Measurements from ENCODE around the gene ZNF358.

ZNF358 gene

GRCh38 chr19:7522072-7522922 lies 6.4 kb downstream of the ZNF358 start, which contains the start of gene MCOLN1:
TSS of gene MCOLN1 (plus strand) at chr19:7522624. CDS start at chr19:7522751, 127 bp downstream.
- H3K9me2 ChIP-seq (ENCODE audit: low read depth, low read length): no peaks in the 10 kb centered on the region
- no peak within 1 kb of the TSS for H3K27ac ChIP-seq (ENCODE audit: low read depth, low read length, poor library complexity, severe bottlenecking)
- H4K20me1 ChIP-seq (ENCODE audit: insufficient read depth, low read length): no peaks in the 10 kb centered on the region
- no peak for TF ChIP-seq EZH2 (IDR thresholded peaks at IDR 0.05; ENCODE audit: borderline replicate concordance, low read length)
- no peak for TF ChIP-seq CTCF (IDR thresholded peaks at IDR 0.05; ENCODE audit: low read length)
- peaks cover 15% of the 10 kb centered on the region for H3K4me1 ChIP-seq (ENCODE audit: insufficient read depth, low read length, severe bottlenecking)
- H3F3A ChIP-seq (ENCODE audit: insufficient read depth, low read length): no peaks in the 10 kb centered on the region
- peak within 1 kb of the TSS; percentile 68 for H3K9ac ChIP-seq (ENCODE audit: low read length)
- H3K4me3 ChIP-seq (ENCODE audit: low read depth, low read length, poor library complexity, severe bottlenecking): peak within 1 kb of the TSS; percentile 74
- H3K36me3 ChIP-seq (ENCODE audit: insufficient read depth, low read length): no peaks in the 10 kb centered on the region
- no peaks in the 10 kb centered on the region for H3K27me3 ChIP-seq (ENCODE audit: insufficient read depth, low read length)
- H3K4me2 ChIP-seq (ENCODE audit: low read length): peak within 1 kb of the TSS; percentile 82
- H2AFZ ChIP-seq (ENCODE audit: low read length): 0 out of 2 replicates have a peak within 1 kb of the TSS, but pooled peaks have one; percentile 19
- H3K9me3 ChIP-seq (ENCODE audit: low read length): no peaks in the 10 kb centered on the region
- no peaks in the 10 kb centered on the region for H3K79me2 ChIP-seq (ENCODE audit: insufficient read depth, low read length)

GRCh38 chr19:7522923-7523667 lies 7.2 kb downstream of the ZNF358 start:
- no peak overlapping the region for H3K27ac ChIP-seq (ENCODE audit: low read depth, low read length, poor library complexity, severe bottlenecking)
- no peaks in the 10 kb centered on the region for H3F3A ChIP-seq (ENCODE audit: insufficient read depth, low read length)
- no peak for TF ChIP-seq EZH2 (IDR thresholded peaks at IDR 0.05; ENCODE audit: borderline replicate concordance, low read length)
- no peak for TF ChIP-seq CTCF (IDR thresholded peaks at IDR 0.05; ENCODE audit: low read length)
- no peaks in the 10 kb centered on the region for H3K9me3 ChIP-seq (ENCODE audit: low read length)
- H3K9ac ChIP-seq (ENCODE audit: low read length): peak overlapping the region; percentile 68
- no peaks in the 10 kb centered on the region for H4K20me1 ChIP-seq (ENCODE audit: insufficient read depth, low read length)
- H3K27me3 ChIP-seq (ENCODE audit: insufficient read depth, low read length): no peaks in the 10 kb centered on the region
- peak overlapping the region; percentile 82 for H3K4me2 ChIP-seq (ENCODE audit: low read length)
- no peaks in the 10 kb centered on the region for H3K36me3 ChIP-seq (ENCODE audit: insufficient read depth, low read length)
- H2AFZ ChIP-seq (ENCODE audit: low read length): no peak overlapping the region
- H3K79me2 ChIP-seq (ENCODE audit: insufficient read depth, low read length): no peaks in the 10 kb centered on the region
- peak overlapping the region; percentile 74 for H3K4me3 ChIP-seq (ENCODE audit: low read depth, low read length, poor library complexity, severe bottlenecking)
- H3K9me2 ChIP-seq (ENCODE audit: low read depth, low read length): no peaks in the 10 kb centered on the region
- peaks cover 15% of the 10 kb centered on the region for H3K4me1 ChIP-seq (ENCODE audit: insufficient read depth, low read length, severe bottlenecking)

GRCh38 chr19:7524523-7524922 lies 8.6 kb downstream of the ZNF358 start:
- TF ChIP-seq EZH2 (IDR thresholded peaks at IDR 0.05; ENCODE audit: borderline replicate concordance, low read length) (no peak), CTCF (IDR thresholded peaks at IDR 0.05; ENCODE audit: low read length) (no peak)
- H3K4me3 ChIP-seq (ENCODE audit: low read depth, low read length, poor library complexity, severe bottlenecking): no peak overlapping the region

More at GRCh38 chr19:7524523-7524922, 8.6 kb downstream of the ZNF358 start:
- no peak overlapping the region for H3K4me2 ChIP-seq (ENCODE audit: low read length)
- no peaks in the 10 kb centered on the region for H3F3A ChIP-seq (ENCODE audit: insufficient read depth, low read length)
- no peaks in the 10 kb centered on the region for H4K20me1 ChIP-seq (ENCODE audit: insufficient read depth, low read length)
- H3K27ac ChIP-seq (ENCODE audit: low read depth, low read length, poor library complexity, severe bottlenecking): no peak overlapping the region
- H3K9me3 ChIP-seq (ENCODE audit: low read length): no peaks in the 10 kb centered on the region
- no peaks in the 10 kb centered on the region for H3K36me3 ChIP-seq (ENCODE audit: insufficient read depth, low read length)
- H2AFZ ChIP-seq (ENCODE audit: low read length): no peak overlapping the region
- no peaks in the 10 kb centered on the region for H3K79me2 ChIP-seq (ENCODE audit: insufficient read depth, low read length)
- H3K9me2 ChIP-seq (ENCODE audit: low read depth, low read length): no peaks in the 10 kb centered on the region
- no peak overlapping the region for H3K9ac ChIP-seq (ENCODE audit: low read length)
- H3K27me3 ChIP-seq (ENCODE audit: insufficient read depth, low read length): no peaks in the 10 kb centered on the region
- peaks cover 15% of the 10 kb centered on the region for H3K4me1 ChIP-seq (ENCODE audit: insufficient read depth, low read length, severe bottlenecking)
